Measurements from ENCODE around the gene DNAH12.

DNAH12 gene

GRCh38 chr3:57436195-57436761 lies 107.9 kb downstream of the DNAH12 start:
- Histone ChIP-seq H3K27me3 (ENCODE audit: insufficient read depth, low read length, poor library complexity, severe bottlenecking) (no peaks in the 10 kb centered on the region), H3K9me2 (replicated peaks; ENCODE audit: low read depth, low read length) (no peaks in the 10 kb centered on the region), H3F3A (ENCODE audit: low read depth) (no peaks in the 10 kb centered on the region), H3K4me3 (ENCODE audit: low read length, poor library complexity, severe bottlenecking) (no peak overlapping the region), H3K4me1 (ENCODE audit: insufficient read depth, low read length, poor library complexity, severe bottlenecking) (no peaks in the 10 kb centered on the region), H3K4me2 (ENCODE audit: low read depth, low read length, poor library complexity, severe bottlenecking) (no peak overlapping the region), H3K9me3 (ENCODE audit: insufficient read depth, low read depth, low read length) (no peaks in the 10 kb centered on the region), H3K9ac (ENCODE audit: low read depth, low read length, poor library complexity, severe bottlenecking) (no peak overlapping the region), H3K36me3 (ENCODE audit: insufficient read depth, low read length) (no peaks in the 10 kb centered on the region), H2AFZ (ENCODE audit: low read length) (no peak overlapping the region), H3K79me2 (ENCODE audit: insufficient read depth, low read length) (no peaks in the 10 kb centered on the region), H4K20me1 (ENCODE audit: insufficient read depth, low read length, poor library complexity, severe bottlenecking) (no peaks in the 10 kb centered on the region)
- TF ChIP-seq EZH2phosphoT487 (IDR thresholded peaks at IDR 0.05; ENCODE audit: borderline replicate concordance), result no peak
- TF ChIP-seq CTCF (conservative IDR thresholded peaks at IDR 0.05; ENCODE audit: low read length), result no peak

- Histone ChIP-seq H3K9me2 (replicated peaks; ENCODE audit: low read depth, low read length) (no peaks in the 10 kb centered on the region), H3K27me3 (ENCODE audit: insufficient read depth, low read length, poor library complexity, severe bottlenecking) (no peaks in the 10 kb centered on the region), H4K20me1 (ENCODE audit: insufficient read depth, low read length, poor library complexity, severe bottlenecking) (no peaks in the 10 kb centered on the region), H3K9ac (ENCODE audit: low read depth, low read length, poor library complexity, severe bottlenecking) (no peak overlapping the region), H3K9me3 (ENCODE audit: insufficient read depth, low read depth, low read length) (no peaks in the 10 kb centered on the region), H3K4me2 (ENCODE audit: low read depth, low read length, poor library complexity, severe bottlenecking) (no peak overlapping the region), H3K4me3 (ENCODE audit: low read length, poor library complexity, severe bottlenecking) (no peak overlapping the region), H2AFZ (ENCODE audit: low read length) (no peak overlapping the region), H3K4me1 (ENCODE audit: insufficient read depth, low read length, poor library complexity, severe bottlenecking) (no peaks in the 10 kb centered on the region), H3F3A (ENCODE audit: low read depth) (no peaks in the 10 kb centered on the region), H3K79me2 (ENCODE audit: insufficient read depth, low read length) (no peaks in the 10 kb centered on the region), H3K36me3 (ENCODE audit: insufficient read depth, low read length) (no peaks in the 10 kb centered on the region)
- TF ChIP-seq CTCF (conservative IDR thresholded peaks at IDR 0.05; ENCODE audit: low read length) (peak; percentile 63), EZH2phosphoT487 (IDR thresholded peaks at IDR 0.05; ENCODE audit: borderline replicate concordance) (no peak)
Observed at GRCh38 chr3:57434041-57434440, 110.1 kb downstream of the DNAH12 start.

- H3K9me3 ChIP-seq (ENCODE audit: insufficient read depth, low read depth, low read length), result no peaks in the 10 kb centered on the region
- no peaks in the 10 kb centered on the region for H3K27me3 ChIP-seq (ENCODE audit: insufficient read depth, low read length, poor library complexity, severe bottlenecking)
- H2AFZ ChIP-seq (ENCODE audit: low read length), result no peak overlapping the region
- H3K4me1 ChIP-seq (ENCODE audit: insufficient read depth, low read length, poor library complexity, severe bottlenecking), result no peaks in the 10 kb centered on the region
- no peak for TF ChIP-seq EZH2phosphoT487 (IDR thresholded peaks at IDR 0.05; ENCODE audit: borderline replicate concordance)
- TF ChIP-seq CTCF (conservative IDR thresholded peaks at IDR 0.05; ENCODE audit: low read length), result no peak
- no peaks in the 10 kb centered on the region for H4K20me1 ChIP-seq (ENCODE audit: insufficient read depth, low read length, poor library complexity, severe bottlenecking)
- H3F3A ChIP-seq (ENCODE audit: low read depth), result no peaks in the 10 kb centered on the region
- H3K9me2 ChIP-seq (replicated peaks; ENCODE audit: low read depth, low read length), result no peaks in the 10 kb centered on the region
- H3K36me3 ChIP-seq (ENCODE audit: insufficient read depth, low read length), result no peaks in the 10 kb centered on the region
- H3K9ac ChIP-seq (ENCODE audit: low read depth, low read length, poor library complexity, severe bottlenecking), result no peak overlapping the region
- no peak overlapping the region for H3K4me3 ChIP-seq (ENCODE audit: low read length, poor library complexity, severe bottlenecking)
- H3K4me2 ChIP-seq (ENCODE audit: low read depth, low read length, poor library complexity, severe bottlenecking), result no peak overlapping the region
- H3K79me2 ChIP-seq (ENCODE audit: insufficient read depth, low read length), result no peaks in the 10 kb centered on the region
Observed at GRCh38 chr3:57423335-57423734, 120.8 kb downstream of the DNAH12 start.
